Liver (tissue), 3 donors: ENCODE data around the gene IQCH.

ENCODE experiments used
- ATF3 ChIP-seq: IDR thresholded peaks from 2 replicates; pipeline ENCODE4 v1.6.1; 2016; ENCODE audit warnings: antibody characterized with exemption
- CTCF ChIP-seq: fragments of 150-350 bp; IDR thresholded peaks from 2 replicates; pipeline ENCODE4 v1.5.1; 2017; ENCODE audit warnings: improper control_type of control experiment, low read depth, low read length; ENCODE audit not compliant: missing input control
- GABPA ChIP-seq, 2 donors: IDR thresholded peaks in 1 of 2; conservative IDR thresholded peaks in 1 of 2; 2 replicates each; pipeline ENCODE4 v1.6.1; 2016; ENCODE audit warnings: antibody characterized with exemption in 2 of 2, mild to moderate bottlenecking in 1 of 2, moderate library complexity in 1 of 2
- JUND ChIP-seq, 2 donors: IDR thresholded peaks; 2 replicates each; pipeline ENCODE4 v1.6.1; 2016; ENCODE audit warnings: antibody characterized with exemption in 2 of 2
- MAX ChIP-seq: IDR thresholded peaks from 2 replicates; pipeline ENCODE4 v1.6.1; 2016; ENCODE audit warnings: antibody characterized with exemption
- RAD21 ChIP-seq, 2 donors: IDR thresholded peaks; 2 replicates each; pipeline ENCODE4 v1.6.1; 2016; ENCODE audit warnings: antibody characterized with exemption in 2 of 2, mild to moderate bottlenecking in 2 of 2
- REST ChIP-seq: IDR thresholded peaks from 2 replicates; pipeline ENCODE4 v1.6.1; 2016; ENCODE audit warnings: antibody characterized with exemption, mild to moderate bottlenecking
- donor health status: healthy.
- donor health status: healthy.

GRCh38 chr15:67521783-67522568, 267.4 kb downstream of the IQCH start:
- TF ChIP-seq REST (no peak), CTCF (no peak), RAD21 (IDR thresholded peaks at IDR 0.05) (no peak), JUND (IDR thresholded peaks at IDR 0.05) (no peak), GABPA (IDR thresholded peaks at IDR 0.05 in 1 of 2, conservative IDR thresholded peaks at IDR 0.05 in 1 of 2) (no peak), MAX (no peak), ATF3 (no peak)
